Testis (tissue), 3 donors: Measurements from ENCODE around the gene DDX49. TPM values are rescaled to one million over a fixed set of nuclear protein-coding genes. Genes with fewer than 3 reads are reported as not detected.

Source experiments
- DNase-seq: peaks from one replicate; pipeline ENCODE4 v3.0.0-alpha.2; 2019
- H3K27ac ChIP-seq, 2 donors: fragments of 200-600 bp; sonication (generic); one replicate each; pipeline ENCODE4 v1.5.1; 2019
- H3K27me3 ChIP-seq: fragments of 200-600 bp; sonication (generic); one replicate; pipeline ENCODE4 v1.5.1; 2019
- H3K36me3 ChIP-seq: fragments of 200-600 bp; sonication (generic); one replicate; pipeline ENCODE4 v1.5.1; 2017; ENCODE audit warnings: low read depth; ENCODE audit errors: missing control alignments
- H3K4me1 ChIP-seq: fragments of 200-600 bp; sonication (generic); one replicate; pipeline ENCODE4 v1.5.1; 2019
- H3K4me3 ChIP-seq, 2 donors: fragments of 200-600 bp; sonication (generic); one replicate each; pipeline ENCODE4 v1.5.1; 2017 to 2019
- H3K9me3 ChIP-seq: fragments of 200-600 bp; sonication (generic); one replicate; pipeline ENCODE4 v1.5.1; 2017
- POLR2A ChIP-seq: fragments of 450-650 bp; IDR thresholded peaks from one replicate; pipeline ENCODE4 v1.6.1; 2017; ENCODE audit warnings: antibody characterized with exemption, mild to moderate bottlenecking, moderate library complexity
- WGBS, 2 donors: methylation state at CpG; one replicate each; pipeline ENCODE4 v1.1.5; 2018; 5-methylcytosine and 5-hydroxymethylcytosine counted together
- intact Hi-C: fragments of 100-400 bp; cut with DNase I; formaldehyde crosslinking; loops from one replicate; pipeline ENCODE4 v1.15.1; 2023; ENCODE audit warnings: low total_unique reads
- polyA plus RNA-seq: library from polyadenylated mRNA; stranded (reverse); fragments of 350-450 nt; fragmentation: Illumina TruSeq; extraction: RNeasy Lipid Tissue Mini Kit (QIAGEN cat#74804); gene quantifications from one replicate; pipeline ENCODE4 v1.2.3, GENCODE V29; 2014; ENCODE audit warnings: low read depth, low replicate concordance; ENCODE audit not compliant: insufficient read depth
- total RNA-seq, 2 donors: library from RNA; depleted of rRNA; stranded (reverse); fragments of >200 nt; gene quantifications; one replicate each; pipeline ENCODE4 v1.2.3, GENCODE V29; 2016
- TF ChIP-seq, protein P1 (sequence below), 3 experiments: fragments of 450-650 bp in 2 of 3; fragments of 200-600 bp in 1 of 3; sonication (generic) in 1 of 3; IDR thresholded peaks; one replicate each; pipeline ENCODE4 v1.5.1; 2016 to 2019; ENCODE audit warnings: antibody characterized with exemption in 3 of 3, mild to moderate bottlenecking in 2 of 3, moderate library complexity in 1 of 3

The DDX49 gene
- total and polyA plus RNA-seq, 3 donors from 2014 or later: 65.6 to 95.6 (median 84.8) TPM

- H3K27me3 ChIP-seq: no peaks in the 10 kb centered on the region
- TF ChIP-seq, protein P1, sequence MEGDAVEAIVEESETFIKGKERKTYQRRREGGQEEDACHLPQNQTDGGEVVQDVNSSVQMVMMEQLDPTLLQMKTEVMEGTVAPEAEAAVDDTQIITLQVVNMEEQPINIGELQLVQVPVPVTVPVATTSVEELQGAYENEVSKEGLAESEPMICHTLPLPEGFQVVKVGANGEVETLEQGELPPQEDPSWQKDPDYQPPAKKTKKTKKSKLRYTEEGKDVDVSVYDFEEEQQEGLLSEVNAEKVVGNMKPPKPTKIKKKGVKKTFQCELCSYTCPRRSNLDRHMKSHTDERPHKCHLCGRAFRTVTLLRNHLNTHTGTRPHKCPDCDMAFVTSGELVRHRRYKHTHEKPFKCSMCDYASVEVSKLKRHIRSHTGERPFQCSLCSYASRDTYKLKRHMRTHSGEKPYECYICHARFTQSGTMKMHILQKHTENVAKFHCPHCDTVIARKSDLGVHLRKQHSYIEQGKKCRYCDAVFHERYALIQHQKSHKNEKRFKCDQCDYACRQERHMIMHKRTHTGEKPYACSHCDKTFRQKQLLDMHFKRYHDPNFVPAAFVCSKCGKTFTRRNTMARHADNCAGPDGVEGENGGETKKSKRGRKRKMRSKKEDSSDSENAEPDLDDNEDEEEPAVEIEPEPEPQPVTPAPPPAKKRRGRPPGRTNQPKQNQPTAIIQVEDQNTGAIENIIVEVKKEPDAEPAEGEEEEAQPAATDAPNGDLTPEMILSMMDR (IDR thresholded peaks at IDR 0.05): no peak
- TF ChIP-seq POLR2A: no peak
- no peaks in the 10 kb centered on the region for H3K36me3 ChIP-seq
- no peak overlapping the region for H3K4me3 ChIP-seq
- no peaks in the 10 kb centered on the region for H3K4me1 ChIP-seq
- DNase-seq: no peak
- WGBS, 2 donors: 59 to 68% methylated on average over 10 to 14 of the region's 14 CpGs
- intact Hi-C loops: no loop called here
- no peaks in the 10 kb centered on the region for H3K9me3 ChIP-seq
- H3K27ac ChIP-seq: no peak overlapping the region
Observed at GRCh38 chr19:18946918-18947317, 27.4 kb downstream of the DDX49 start.

DNA sequence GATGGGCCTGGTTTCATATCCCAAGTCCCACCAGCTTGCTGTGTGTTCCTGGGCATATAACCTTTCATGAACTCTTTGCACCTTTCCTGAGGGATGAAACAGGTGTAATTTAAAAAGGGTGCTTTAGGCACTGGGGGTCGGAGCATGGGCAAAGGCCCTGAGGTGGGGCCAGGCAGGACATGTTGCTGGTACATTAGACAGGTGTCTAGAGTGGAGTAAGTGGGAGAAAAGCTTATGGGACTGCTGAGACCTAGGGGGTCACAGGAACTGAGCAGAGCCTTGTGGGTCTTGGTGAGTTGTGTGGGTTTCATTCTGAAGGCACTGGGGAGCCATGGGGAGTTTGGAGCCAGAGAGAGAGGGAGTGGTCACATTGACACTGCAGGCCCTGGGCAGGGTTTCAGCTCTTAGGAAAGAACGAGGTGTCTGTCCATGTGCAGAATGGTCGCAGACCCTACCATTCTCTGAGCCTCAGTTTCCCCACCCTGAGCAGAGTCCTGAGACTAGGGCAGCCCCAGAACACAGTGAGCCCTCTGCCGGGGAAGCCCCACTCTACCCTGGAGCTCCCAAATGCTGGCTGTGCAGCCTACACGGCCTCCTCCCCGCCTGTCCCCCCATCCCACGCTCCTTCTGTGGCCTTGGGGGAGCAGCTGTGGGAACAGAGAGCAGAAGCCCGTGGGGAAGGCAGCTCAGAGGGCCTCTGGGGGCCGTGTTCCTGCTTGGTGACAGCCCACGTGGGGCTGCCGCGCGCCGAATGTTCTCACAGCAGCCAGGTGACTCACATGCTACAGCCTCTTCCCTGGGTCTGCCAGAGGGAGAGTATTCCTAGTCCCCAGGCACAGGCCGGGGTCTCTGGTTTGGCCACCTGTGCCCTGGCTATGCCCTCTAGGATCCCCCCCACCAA is 28.8 kb downstream of the DDX49 start:
- Histone ChIP-seq H3K27ac (no peak overlapping the region), H3K27me3 (no peaks in the 10 kb centered on the region), H3K9me3 (no peaks in the 10 kb centered on the region), H3K36me3 (no peaks in the 10 kb centered on the region), H3K4me1 (peaks cover 3% of the 10 kb centered on the region), H3K4me3 (no peak overlapping the region)
- intact Hi-C loops: no loop called here
- no peak for TF ChIP-seq POLR2A
- TF ChIP-seq, protein P1 (IDR thresholded peaks at IDR 0.05): no peak
- no peak for DNase-seq
- 53 to 80% methylated on average over 13 to 14 of the region's 15 CpGs for WGBS, 2 donors

- Histone ChIP-seq H3K4me3 (no peak overlapping the region), H3K27ac (no peak overlapping the region), H3K36me3 (no peaks in the 10 kb centered on the region), H3K27me3 (no peaks in the 10 kb centered on the region), H3K9me3 (no peaks in the 10 kb centered on the region), H3K4me1 (peaks cover 3% of the 10 kb centered on the region)
- intact Hi-C loops: no loop called here
- no peak for DNase-seq
- 61 to 89% methylated on average over 3 to 5 of the region's 5 CpGs for WGBS, 2 donors
- no peak for TF ChIP-seq POLR2A
- TF ChIP-seq, protein P1 (IDR thresholded peaks at IDR 0.05): no peak
Observed at GRCh38 chr19:18948976-18949356, 29.5 kb downstream of the DDX49 start.

DNA sequence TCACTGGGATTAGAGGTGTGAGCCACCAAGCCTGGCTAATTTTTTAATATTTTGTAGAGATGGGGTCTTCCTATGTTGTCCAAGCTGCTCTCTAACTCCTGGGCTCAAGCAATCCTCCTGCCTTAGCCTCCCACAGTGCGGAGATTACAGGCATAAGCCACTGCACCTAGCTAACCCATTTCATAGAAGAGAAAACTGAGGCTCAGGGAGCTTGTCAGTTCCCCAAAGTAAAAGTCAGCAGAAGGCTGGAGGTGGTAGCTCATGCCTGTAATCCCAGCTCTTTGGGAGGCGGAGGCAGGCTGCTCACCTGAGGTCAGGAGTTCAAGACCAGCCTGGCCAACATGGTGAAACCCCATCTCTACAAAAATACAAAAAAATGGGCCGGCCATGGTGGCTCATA is 30.3 kb downstream of the DDX49 start:
- H3K36me3 ChIP-seq: no peaks in the 10 kb centered on the region
- intact Hi-C loops: no loop called here
- no peak overlapping the region for H3K27ac ChIP-seq
- DNase-seq: no peak
- no peak overlapping the region for H3K4me3 ChIP-seq
- no peaks in the 10 kb centered on the region for H3K27me3 ChIP-seq
- H3K4me1 ChIP-seq: peaks cover 3% of the 10 kb centered on the region
- TF ChIP-seq, protein P1 (IDR thresholded peaks at IDR 0.05): no peak
- TF ChIP-seq POLR2A: no peak
- no peaks in the 10 kb centered on the region for H3K9me3 ChIP-seq
- 94 to 100% methylated on average over 3 of the region's 3 CpGs for WGBS, 2 donors
